DLD1 (cell line): ENCODE measurements around the gene RAB1B.

Source experiments
- in situ Hi-C: cut with HindIII; loops from 2 replicates; pipeline ENCODE4 v1.10.0; 2017; ENCODE audit warnings: low sequenced_read_pairs

The RAB1B gene

DNA sequence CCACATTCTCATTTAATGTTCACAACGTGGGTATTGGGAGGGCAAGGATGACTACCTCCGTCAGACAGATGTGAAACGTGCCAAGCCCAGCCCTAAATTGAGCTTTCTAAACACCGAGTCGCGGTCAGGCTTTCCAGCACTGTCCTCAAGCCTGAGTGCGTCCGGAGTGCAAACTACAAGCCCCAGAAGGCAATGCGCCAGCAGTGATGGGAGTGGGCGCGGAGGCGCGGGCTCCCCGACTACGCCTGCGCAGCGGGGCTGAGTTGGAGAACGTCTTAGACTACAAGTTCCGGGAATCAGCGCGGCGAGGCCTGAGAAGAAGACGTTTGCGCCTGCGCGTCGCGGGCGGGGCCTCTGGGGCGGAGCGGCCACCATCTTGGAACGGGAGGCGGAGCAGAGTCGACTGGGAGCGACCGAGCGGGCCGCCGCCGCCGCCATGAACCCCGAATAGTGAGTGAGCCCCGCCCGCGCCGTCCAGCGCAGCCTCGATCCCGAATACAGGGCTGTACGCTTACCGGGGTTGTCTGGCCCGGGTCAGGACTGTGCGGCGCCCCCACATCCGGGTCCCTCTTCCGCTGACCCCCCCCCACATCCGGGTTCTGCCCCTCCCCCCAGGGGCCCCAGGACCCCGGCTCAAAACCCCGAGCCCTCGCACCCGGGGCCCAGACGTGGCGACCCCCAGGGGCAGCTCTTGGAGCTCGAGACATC, at the start of gene RAB1B:
TSS of gene RAB1B (plus strand) at position 396 of the 708 bp plus-strand sequence. CDS start at position 437, 41 bp downstream.
- in situ Hi-C loops: no loop called here

DNA sequence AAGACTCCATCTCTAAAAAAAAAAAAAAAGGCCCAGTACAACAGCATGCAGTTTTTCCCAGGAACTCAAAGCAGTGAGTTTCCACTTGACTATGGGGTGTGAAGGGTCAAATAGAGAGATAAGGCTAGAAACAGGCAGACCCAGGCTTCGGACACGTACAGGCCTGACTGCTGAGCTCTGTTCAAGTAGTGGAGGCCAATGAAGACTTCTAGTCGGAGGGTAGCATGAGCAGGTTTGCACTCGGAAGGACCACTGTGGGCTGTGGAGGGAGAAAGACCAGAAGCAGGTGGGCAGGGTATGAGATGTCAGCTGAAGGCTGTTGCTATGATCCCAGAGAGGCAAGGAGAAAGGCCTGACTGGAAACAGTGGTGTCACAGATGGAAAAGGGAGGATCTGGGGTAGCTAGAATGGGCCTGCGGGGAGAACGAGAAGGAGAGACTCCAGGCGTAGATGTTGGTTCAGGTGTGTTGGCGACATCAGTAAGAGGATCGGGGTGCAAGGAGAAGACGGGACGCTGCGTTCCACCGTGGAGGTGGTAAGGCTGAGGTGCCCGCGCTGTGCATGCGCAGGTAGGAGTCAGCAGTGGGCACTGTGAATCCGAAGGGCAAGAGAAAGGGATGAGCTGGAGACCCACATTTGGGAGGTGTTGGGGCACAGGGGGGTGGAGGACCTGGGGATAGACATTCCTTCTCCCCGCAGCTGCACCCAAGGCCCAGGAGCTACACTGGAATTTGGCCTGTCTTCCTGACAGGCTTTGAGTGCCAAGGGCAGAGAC, 49.4 kb upstream of the RAB1B start:
- in situ Hi-C loops: no loop called here

DNA sequence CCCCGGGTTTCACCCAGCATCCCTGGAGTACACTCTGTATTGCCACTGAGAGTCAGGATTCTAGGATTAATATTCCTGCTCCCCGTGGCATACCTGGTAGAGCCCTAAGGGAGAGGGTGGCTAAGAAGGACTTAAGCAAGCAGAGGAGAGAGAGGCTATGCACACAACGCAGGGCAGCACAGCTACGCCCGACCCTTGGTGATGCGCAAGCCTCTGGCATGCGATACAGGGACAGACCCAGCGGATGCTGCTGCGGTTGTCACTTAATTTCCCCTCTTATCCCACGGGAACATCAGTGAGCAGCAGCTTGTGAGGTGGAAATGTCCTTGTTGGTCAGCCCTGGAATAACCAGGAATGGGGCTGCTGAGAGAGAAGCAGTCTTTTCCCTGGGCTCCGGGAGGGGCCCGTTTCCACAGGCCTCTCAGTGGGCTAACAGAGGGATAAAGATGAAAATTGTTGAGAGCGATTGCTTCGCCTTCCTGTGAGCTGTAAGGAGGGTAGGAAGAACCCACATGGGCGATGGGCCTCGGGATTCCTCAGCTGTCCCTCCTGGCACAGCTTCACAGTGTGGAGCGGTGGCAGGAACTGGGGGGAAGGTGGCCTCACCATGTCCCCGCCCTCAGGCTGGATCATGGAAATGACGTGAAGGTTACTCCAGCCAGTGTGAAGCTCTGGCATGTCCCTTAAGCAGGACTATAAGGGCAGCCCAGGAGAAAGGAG, 48.4 kb upstream of the RAB1B start:
- in situ Hi-C loops: no loop called here

DNA sequence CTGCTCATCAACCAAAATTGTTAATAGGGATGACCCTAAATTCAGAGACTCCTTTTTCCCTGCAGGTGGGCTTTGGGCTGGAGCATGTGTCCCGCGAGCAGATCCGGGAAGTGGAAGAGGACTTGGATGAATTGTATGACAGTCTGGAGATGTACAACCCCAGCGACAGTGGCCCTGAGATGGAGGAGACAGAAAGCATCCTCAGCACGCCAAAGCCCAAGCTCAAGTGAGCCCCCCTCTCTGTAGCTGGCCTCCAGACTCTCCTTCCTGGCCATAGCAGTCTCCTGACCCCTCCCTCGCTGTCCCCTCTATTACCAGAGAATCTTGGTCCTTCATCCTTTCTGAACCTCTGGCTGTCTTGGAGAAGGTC, 47.9 kb upstream of the RAB1B start:
- in situ Hi-C loops: no loop called here

DNA sequence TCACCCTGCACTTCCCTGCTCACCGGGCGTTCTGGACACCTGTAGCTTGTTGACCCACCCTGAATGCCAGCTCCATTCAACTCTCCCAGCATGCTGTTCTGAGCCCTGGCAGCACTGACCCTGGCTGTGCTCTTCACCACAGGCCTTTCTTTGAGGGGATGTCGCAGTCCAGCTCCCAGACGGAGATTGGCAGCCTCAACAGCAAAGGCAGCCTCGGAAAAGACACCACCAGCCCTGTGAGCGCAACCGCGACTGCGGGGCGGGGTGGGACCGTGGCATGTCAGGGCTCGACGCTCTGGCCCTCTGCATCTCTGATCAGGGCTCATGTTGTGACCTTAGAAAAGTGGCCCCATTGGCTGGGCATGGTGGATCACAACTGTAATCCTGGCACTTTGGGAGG, 47.4 kb upstream of the RAB1B start:
- in situ Hi-C loops: no loop called here

DNA sequence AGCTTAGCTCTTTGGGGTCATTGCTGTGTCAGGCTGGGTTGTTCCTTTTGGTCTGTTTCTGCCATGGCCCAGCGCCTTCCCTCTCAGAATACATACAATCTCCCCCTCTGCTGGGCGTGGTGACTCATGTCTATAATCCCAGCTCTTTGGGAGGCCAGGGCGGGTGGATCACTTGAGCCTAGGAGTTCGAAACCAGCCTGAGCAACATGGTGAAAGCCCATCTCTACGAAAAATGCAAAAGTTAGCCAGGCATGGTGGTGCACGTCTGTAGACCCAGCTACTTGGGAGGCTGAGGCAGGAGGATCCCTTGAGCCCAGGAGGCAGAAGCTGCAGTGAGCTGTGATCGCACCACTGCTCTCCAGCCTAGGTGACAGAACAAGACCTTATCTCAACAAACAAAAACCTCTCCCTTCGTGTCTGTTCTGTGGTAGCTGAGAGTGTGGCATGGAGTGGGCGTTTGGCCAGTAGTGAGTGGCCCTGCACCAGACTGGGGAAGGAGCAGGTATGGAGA, 46.7 kb upstream of the RAB1B start:
- in situ Hi-C loops: no loop called here

DNA sequence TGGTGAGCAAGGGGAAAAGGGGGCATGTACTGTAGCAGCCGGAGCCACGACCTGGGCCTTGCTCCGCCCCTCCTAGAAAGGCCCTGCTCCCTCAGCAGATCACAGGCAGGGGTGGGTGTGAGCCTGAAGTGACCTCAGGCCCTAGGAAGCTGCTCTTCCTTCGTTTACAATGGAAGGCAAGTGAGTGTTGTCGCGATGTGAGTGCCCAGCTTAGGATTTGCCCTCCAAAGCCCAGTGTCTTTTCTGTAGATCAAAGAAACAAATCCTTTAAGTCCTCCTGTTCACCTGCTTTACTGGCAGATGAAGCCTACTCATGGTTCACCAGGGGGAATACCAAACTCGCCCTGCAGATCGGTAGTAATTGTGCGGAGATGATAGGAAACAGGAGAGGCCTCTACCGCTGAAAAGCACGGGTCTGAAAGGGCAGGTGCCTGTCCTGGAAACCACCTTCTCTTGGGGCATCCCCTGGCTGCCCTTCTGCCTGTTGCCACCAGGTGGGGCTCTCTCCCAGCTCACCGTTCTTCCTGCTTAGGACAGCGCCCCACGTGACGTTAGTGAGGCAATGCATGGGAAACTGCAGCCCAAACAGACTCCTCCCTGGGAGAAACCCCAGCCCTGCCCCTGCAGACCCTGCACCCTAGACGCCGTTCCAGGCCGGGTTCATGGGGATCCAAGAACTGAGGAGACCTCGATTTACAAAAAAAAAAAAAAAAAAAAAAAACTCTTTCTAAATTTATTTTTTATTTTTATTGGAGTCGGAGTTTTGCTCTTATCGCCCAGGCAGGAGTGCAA, 45.9 kb upstream of the RAB1B start:
- in situ Hi-C loops: no loop called here

DNA sequence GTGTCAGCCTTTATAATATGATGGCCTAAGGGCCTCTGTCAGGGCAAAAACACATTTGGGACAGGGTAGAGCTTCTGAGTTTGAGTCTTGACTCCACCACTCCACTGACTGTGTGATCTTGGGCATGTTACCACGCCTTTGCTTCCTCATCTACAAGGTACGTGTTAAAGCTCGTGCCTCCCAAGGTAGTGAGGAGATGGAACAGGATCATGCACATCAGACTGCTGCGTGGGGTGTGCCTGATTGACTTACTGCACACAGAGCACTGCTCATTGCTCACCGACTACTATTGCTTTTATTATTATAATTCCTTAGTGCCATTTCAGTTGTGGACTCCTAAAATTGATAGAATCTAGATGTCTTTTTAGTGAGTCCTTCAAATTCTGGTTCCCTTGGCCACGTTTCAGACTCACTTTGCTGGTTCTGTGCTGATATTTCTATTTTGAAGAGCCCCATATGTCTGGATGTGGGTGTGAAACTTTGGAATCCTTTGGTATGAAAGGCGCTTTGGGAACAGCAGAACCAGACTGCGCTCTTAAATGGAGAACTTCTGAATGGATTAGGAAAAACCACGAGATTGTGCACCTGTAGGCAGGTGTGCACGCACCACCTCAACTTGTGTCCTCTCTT, 44.1 kb upstream of the RAB1B start:
- in situ Hi-C loops: no loop called here

DNA sequence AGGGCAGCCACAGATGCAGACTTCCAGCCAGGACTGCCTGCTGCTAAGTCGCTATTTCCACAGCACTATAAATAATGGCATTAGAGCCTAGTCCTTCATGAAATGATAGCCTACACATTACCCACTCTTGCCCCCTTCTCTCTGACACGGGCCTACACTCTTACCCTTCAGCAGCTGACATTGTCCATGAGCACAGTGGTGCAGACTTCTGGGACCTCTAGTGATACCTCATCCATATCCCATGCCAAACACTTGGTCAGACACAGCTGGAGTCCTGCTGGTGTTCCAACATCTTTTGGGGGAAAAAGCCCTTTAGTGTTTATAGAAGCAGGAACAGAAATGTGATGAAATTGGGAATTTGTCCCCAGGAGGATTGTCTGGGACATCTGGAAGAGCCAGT, 43.4 kb upstream of the RAB1B start:
- in situ Hi-C loops: no loop called here

DNA sequence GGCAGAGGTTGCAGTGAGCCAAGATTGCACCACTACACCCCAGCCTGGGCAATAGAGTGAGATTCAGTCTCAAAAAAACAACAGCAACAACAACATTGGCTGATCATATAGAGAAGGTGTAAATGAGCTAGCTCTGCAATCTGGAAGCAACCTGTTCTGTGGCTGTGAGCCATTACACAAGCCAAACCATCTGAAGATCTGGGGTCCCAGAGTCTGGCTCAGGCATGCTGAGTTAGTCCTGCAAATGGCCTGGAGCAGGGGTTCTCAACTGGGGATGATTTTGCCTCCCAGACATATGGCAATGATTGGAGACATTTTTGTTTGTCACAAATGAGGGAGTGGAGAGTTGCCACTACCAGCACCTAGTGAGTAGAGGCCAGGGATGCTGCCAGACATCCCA, 42.3 kb upstream of the RAB1B start:
- in situ Hi-C loops: no loop called here

DNA sequence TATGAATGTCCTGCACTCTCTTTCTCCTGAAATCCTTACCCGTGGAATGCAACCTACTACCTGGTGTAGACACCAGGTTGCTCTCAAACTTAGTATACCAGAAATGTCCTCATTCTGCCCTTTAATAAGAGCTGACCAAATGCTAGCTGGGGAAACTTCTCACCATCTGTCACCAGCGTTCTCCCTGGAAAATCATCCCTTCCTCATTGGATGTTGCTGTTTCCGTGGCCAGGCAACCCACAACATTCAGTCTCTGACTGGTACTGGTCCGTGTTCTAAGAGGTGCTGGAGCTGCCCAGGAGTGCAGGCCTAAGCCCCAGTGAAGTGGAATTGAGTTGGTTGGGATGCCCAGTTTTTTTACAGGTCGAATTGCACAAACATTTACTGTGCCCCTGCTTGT, 40.7 kb upstream of the RAB1B start:
- in situ Hi-C loops: no loop called here

DNA sequence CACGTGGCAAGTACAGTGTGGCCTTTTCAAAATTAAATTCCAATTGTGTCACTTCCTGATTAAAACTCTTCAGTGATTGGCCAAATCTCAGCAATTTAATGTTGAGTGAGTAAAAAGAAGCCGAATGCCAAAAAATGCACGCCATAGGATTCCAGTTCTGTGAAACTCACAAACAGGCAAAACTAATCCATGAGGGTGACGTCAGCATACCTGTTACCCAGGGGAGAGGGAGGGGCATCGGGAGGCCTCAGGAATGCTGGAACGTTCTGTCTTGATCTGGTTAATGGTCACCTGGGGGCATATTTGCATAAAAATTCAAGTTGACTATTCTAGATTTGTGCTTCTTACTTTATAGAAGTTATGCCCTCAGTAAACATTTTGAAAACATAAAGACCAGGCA, 39.9 kb upstream of the RAB1B start:
- in situ Hi-C loops: no loop called here

DNA sequence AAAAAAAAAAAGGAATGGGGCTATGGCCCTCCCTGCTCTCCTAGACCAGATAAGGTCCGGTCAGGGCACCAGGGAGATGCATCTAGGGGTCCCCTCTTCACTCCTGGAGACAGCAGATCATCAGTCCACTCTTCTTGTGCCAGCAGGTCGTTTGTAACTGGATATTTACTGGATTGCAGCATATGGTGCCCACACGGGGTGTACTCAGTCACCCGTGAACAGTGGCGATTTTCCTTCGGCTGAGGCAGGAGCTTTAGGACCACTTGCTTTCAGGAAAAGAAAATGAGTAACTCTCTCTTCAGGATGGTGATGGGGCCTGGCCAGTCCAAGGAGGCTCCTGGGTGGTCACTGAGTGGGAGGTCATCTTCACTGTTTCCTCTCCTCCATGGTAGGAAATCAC, 38.3 kb upstream of the RAB1B start:
- in situ Hi-C loops: no loop called here

DNA sequence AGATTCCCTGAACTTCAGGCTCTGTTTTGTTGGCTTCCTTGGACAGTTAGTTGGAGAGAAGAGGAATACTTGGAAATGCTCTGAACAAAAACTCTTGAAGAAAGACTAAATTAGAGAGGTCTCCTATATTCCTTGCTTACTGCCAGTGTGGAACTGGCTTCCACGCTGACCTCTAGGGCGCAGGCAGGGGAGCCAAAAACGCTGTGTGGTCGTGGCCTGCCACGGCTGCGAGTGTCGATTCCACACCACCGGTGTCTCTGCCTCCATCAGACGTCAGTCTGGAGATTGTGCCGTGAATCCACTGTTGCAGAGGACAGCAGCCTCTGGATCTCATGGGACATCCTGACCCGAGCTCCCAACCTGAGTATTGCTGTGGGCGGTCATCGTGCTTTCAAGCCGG, 37.5 kb upstream of the RAB1B start:
- in situ Hi-C loops: no loop called here

DNA sequence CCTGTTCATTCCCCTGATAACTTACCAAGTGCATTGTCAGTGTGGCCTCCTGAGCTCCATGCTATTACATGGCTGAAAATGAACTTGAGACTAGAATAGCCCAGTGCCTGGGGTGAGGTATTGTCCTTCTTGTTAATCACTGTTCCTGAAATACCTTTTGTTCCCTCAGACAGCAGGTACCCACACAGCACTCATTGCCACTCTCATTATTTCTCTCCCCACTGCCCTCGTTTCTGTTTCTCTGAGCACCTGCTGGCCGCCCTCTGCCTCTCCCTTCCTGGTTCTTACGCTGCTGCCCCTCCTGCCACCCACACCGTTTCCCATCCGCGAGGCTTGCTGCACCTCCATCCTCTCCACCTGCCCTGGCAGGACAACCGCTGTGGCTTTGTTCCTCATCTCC, 36.9 kb upstream of the RAB1B start:
- in situ Hi-C loops: no loop called here

DNA sequence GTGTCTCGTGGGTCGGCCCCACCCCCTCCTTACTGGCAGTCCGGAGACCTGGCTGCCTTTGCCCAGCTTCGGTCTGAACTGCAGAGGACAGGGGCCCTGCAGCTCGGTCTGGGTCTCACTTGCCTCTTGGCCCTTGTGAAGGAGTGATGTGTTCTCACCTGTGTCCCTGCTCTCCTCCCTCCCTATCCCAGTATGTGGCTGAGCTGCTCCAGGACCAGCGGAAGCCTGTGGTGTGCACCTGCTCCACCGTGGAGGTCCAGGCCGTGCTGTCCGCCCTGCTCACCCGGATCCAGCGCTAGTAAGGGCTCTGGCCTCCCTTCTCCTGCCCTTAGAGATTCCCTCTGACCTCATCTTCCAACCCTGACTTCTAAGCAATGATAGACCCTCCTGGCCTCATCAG, 35.7 kb upstream of the RAB1B start:
- in situ Hi-C loops: no loop called here

DNA sequence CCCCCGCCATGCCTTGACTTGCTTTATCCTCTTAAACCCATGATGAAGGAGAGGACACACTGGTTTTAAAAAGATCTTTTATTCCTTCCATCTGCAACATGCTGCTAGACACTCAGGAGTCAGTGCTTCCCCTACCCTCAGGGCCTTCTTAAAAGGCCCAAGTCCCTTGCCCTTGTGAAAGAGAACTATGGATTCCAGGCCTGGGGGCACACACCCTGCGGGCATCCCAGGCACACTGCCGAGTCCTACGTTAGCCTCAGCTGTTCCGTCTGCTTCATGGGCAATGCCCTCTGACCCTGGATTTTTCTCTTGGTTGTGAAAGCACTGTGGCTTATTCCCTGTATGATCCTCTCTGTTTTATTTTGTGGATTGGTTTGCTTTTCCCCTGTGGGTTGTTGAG, 35.1 kb upstream of the RAB1B start:
- in situ Hi-C loops: no loop called here

DNA sequence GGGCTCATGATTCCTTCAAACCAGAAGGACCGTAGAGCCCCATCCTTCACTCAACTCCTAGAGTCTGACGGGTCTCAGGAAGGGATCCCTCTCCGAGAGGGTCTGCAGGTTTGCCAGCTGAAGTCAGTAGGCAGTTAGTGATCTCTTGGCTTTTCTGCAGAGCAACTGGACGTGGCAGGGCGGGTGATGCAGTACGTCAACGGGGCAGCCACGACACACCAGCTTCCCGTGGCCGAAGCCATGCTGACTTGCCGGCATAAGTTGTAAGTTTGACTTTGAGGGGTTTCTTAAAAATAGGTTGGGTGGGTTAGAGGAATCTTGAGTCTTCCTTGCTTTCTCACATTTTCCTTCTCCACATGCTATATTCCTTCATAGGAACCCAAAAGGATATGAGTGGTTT, 33.3 kb upstream of the RAB1B start:
- in situ Hi-C loops: no loop called here

DNA sequence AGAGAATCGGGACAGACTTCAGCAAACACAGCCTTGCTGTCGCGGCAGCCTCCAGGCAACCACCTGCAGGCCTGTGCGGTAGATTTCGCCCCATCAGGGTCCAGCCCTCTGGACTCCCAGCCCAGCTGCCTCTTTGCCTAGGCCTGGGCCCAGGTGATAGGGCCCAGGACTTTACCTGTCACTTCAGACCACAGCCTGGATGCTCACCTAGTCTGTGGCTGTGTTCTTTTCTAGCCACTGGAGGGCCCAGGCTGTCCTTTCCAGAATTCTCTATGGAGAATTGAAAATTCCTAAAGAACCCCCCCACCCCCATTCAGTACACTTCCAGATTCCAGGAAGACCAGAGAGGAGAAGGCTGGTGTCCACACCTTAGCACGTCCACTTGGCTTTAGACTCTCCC, 30.6 kb upstream of the RAB1B start:
- in situ Hi-C loops: no loop called here

DNA sequence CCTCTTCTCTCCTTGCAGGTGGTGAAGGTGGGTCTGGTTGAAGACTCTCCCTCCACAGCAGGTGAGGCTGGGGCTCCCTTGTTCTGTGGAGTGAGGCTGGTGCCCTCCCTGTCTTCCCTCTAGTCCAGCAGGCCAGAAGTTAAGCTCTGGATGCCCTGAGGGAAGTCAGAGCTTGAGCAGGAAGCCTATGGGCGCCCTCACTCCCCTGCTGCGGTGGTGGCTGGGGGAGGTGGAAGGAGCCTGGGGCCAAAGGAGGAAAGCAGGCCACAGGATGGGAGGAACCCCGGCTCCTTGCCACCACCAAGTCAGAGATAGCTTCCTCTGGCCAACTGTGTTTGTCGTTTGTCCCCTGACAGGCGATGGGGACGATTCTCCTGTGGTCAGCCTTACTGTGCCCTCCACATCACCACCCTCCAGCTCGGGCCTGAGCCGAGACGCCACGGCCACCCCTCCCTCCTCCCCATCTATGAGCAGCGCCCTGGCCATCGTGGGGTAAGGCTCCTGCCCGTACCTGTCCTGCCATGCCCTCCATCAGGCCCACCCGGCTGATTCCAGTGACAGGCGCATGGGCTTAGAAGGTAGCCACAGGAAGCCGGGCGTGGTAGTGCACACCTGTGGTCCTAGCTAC, 29.5 kb upstream of the RAB1B start:
- in situ Hi-C loops: no loop called here
